SK-N-SH (cell line): ENCODE results near the gene ATR.

ENCODE experiments used
- CHD2 ChIP-seq: fragments of 150-350 bp; IDR thresholded peaks from 2 replicates; pipeline ENCODE4 v1.6.1; 2018; ENCODE audit warnings: low read length; ENCODE audit not compliant: partially characterized antibody
- CTCF ChIP-seq: fragments of 200-600 bp; sonication (generic); IDR thresholded peaks from 2 replicates; pipeline ENCODE4 v1.6.1; 2017; ENCODE audit warnings: antibody characterized with exemption, mild to moderate bottlenecking, moderate library complexity
- EP300 ChIP-seq, 2 experiments: IDR thresholded peaks; 2 replicates each; pipeline versions ENCODE4 v1.4.0 to v1.6.1; 2012; ENCODE audit warnings: borderline replicate concordance in 1 of 2, low read depth in 1 of 2, low read length in 1 of 2
- MAX ChIP-seq: IDR thresholded peaks from 2 replicates; pipeline ENCODE4 v1.4.0; 2012; ENCODE audit warnings: low read depth
- MXI1 ChIP-seq: IDR thresholded peaks from 2 replicates; pipeline ENCODE4 v1.6.1; 2012; ENCODE audit warnings: mild to moderate bottlenecking, low read depth, low read length, improper control_type of control experiment
- POLR2AphosphoS5 ChIP-seq: IDR thresholded peaks from 2 replicates; pipeline ENCODE4 v1.6.1; 2012; ENCODE audit warnings: low read depth, low read length
- RAD21 ChIP-seq: IDR thresholded peaks from 2 replicates; pipeline ENCODE4 v1.6.1; 2012; ENCODE audit warnings: mild to moderate bottlenecking, low read length
- REST ChIP-seq: IDR thresholded peaks from 2 replicates; pipeline ENCODE4 v1.6.1; 2012; ENCODE audit warnings: mild to moderate bottlenecking, low read depth, low read length, moderate library complexity
- SMC3 ChIP-seq: IDR thresholded peaks from 2 replicates; pipeline ENCODE4 v1.6.1; 2012; ENCODE audit warnings: low read depth, low read length, improper control_type of control experiment
- TAF1 ChIP-seq: IDR thresholded peaks from 2 replicates; pipeline ENCODE4 v1.6.1; 2012; ENCODE audit warnings: low read depth, mild to moderate bottlenecking, low read length, moderate library complexity, borderline replicate concordance
- YY1 ChIP-seq: IDR thresholded peaks from 2 replicates; pipeline ENCODE4 v1.4.0; 2012; ENCODE audit warnings: low read depth, mild to moderate bottlenecking
- ZBTB33 ChIP-seq: IDR thresholded peaks from 2 replicates; pipeline ENCODE4 v1.4.0; 2012; ENCODE audit warnings: low read depth, borderline replicate concordance

- TF ChIP-seq EP300 (IDR thresholded peaks at IDR 0.05; ENCODE audit: borderline replicate concordance in 1 of 2, low read depth in 1 of 2, low read length in 1 of 2) (no peak), CTCF (no peak), CHD2 (no peak), TAF1 (no peak), POLR2AphosphoS5 (no peak), SMC3 (no peak), REST (no peak), MXI1 (no peak), RAD21 (no peak), MAX (no peak), YY1 (no peak), ZBTB33 (no peak)
Observed at GRCh38 chr3:142543307-142543706, 35.2 kb downstream of the ATR start.
